Measurements from ENCODE around the gene C10orf105.

GRCh38 chr10:71719464-71720201 lies at the start of gene C10orf105:
- TF ChIP-seq POLR2A (IDR thresholded peaks at IDR 0.05; ENCODE audit: low read depth, low read length) = no peak
- TF ChIP-seq POLR2AphosphoS5 (IDR thresholded peaks at IDR 0.05; ENCODE audit: low read depth, low read length) = no peak

Measured in GM12891 (cell line).